CD14-positive monocyte (primary cell): Measurements from ENCODE around the gene FAM120B. TPM values are rescaled to one million over a fixed set of nuclear protein-coding genes. Genes with fewer than 3 reads are reported as not detected.
"Not testable (repeated sequence)": the region's sequence is repeated elsewhere in the genome, so short reads cannot be mapped to it uniquely, and the experiment has no call there.

Source experiments
- DNase-seq, 3 donors: peaks; one replicate each; pipeline ENCODE4 v3.0.0-alpha.2; 2011 to 2022
- H2AFZ ChIP-seq: 2 replicates; pipeline ENCODE4 v1.6.0; 2012; ENCODE audit warnings: mild to moderate bottlenecking, low read depth, low read length, inconsistent platforms; ENCODE audit not compliant: insufficient read depth, poor library complexity, severe bottlenecking
- H3K27ac ChIP-seq, 2 donors: 1 replicate in 1 of 2; 2 replicates in 1 of 2; pipeline ENCODE4 v1.5.1; 2012 to 2013; ENCODE audit warnings: low read length in 2 of 2, control low read depth in 1 of 2, inconsistent platforms in 1 of 2, low read depth in 1 of 2, mild to moderate bottlenecking in 1 of 2
- H3K27me3 ChIP-seq, 2 donors: one replicate each; pipeline versions ENCODE4 v1.6.0 to v1.6.1; 2011 to 2013; ENCODE audit warnings: low read length in 2 of 2; ENCODE audit not compliant: control insufficient read depth in 2 of 2, insufficient read depth in 2 of 2
- H3K36me3 ChIP-seq, 2 donors: replicated peaks in 1 of 2; 1 replicate in 1 of 2; 2 replicates in 1 of 2; pipeline versions ENCODE4 v1.5.1 to v1.6.1; 2012 to 2013; ENCODE audit warnings: low read length in 2 of 2, control low read depth in 1 of 2, inconsistent platforms in 1 of 2, mild to moderate bottlenecking in 1 of 2; ENCODE audit not compliant: insufficient read depth in 2 of 2, control insufficient read depth in 1 of 2
- H3K4me1 ChIP-seq, 2 donors: 1 replicate in 1 of 2; 2 replicates in 1 of 2; pipeline versions ENCODE4 v1.5.1 to v1.6.1; 2012 to 2013; ENCODE audit warnings: low read length in 2 of 2, control low read depth in 1 of 2, inconsistent platforms in 1 of 2, mild to moderate bottlenecking in 1 of 2, moderate library complexity in 1 of 2; ENCODE audit not compliant: insufficient read depth in 2 of 2, control insufficient read depth in 1 of 2
- H3K4me2 ChIP-seq: replicated peaks from 2 replicates; pipeline ENCODE3; 2012; ENCODE audit warnings: low read length, moderate library complexity, mild to moderate bottlenecking; ENCODE audit not compliant: poor library complexity, severe bottlenecking; ENCODE audit errors: extremely low read depth
- H3K4me3 ChIP-seq, 3 experiments: fragments of 200-600 bp in 1 of 3; sonication (generic) in 1 of 3; replicated peaks in 1 of 3; 1 replicate in 2 of 3; 2 replicates in 1 of 3; pipeline ENCODE4 v1.5.1; 2011 to 2013; ENCODE audit warnings: low read length in 3 of 3, mild to moderate bottlenecking in 3 of 3, control low read depth in 2 of 3, low read depth in 2 of 3, inconsistent platforms in 1 of 3, moderate library complexity in 1 of 3
- H3K79me2 ChIP-seq: 2 replicates; pipeline ENCODE4 v1.6.0; 2012; ENCODE audit warnings: mild to moderate bottlenecking, control low read depth, inconsistent platforms, low read length, moderate library complexity; ENCODE audit not compliant: insufficient read depth
- H3K9ac ChIP-seq: 2 replicates; pipeline ENCODE4 v1.6.0; 2017; ENCODE audit warnings: low read length, mild to moderate bottlenecking; ENCODE audit not compliant: insufficient read depth, poor library complexity, severe bottlenecking
- H3K9me3 ChIP-seq, 2 donors: replicated peaks in 1 of 2; 1 replicate in 1 of 2; 2 replicates in 1 of 2; pipeline versions ENCODE4 v1.5.1 to v1.6.1; 2012 to 2013; ENCODE audit warnings: low read length in 2 of 2, control low read depth in 1 of 2; ENCODE audit not compliant: control insufficient read depth in 1 of 2, insufficient read depth in 1 of 2
- H4K20me1 ChIP-seq: 2 replicates; pipeline ENCODE4 v1.6.0; 2012; ENCODE audit warnings: mild to moderate bottlenecking, low read length, control low read depth, moderate library complexity; ENCODE audit not compliant: insufficient read depth
- H3K27ac Mint-ChIP-seq, 7 donors: one replicate each; pipeline ENCODE4 v1.8.0; 2020; ENCODE audit warnings: mild to moderate bottlenecking in 7 of 7, mixed read lengths in 7 of 7, moderate library complexity in 6 of 7, inconsistent platforms in 2 of 7
- H3K27me3 Mint-ChIP-seq, 3 donors: one replicate each; pipeline ENCODE4 v1.8.0; 2021 to 2022; ENCODE audit warnings: low read depth in 3 of 3, mild to moderate bottlenecking in 3 of 3, mixed read lengths in 3 of 3, moderate library complexity in 3 of 3, inconsistent platforms in 1 of 3
- H3K36me3 Mint-ChIP-seq, 2 donors: one replicate each; pipeline ENCODE4 v1.8.0; 2020; ENCODE audit warnings: mixed read lengths in 2 of 2, inconsistent platforms in 1 of 2, mild to moderate bottlenecking in 1 of 2
- H3K4me1 Mint-ChIP-seq: one replicate; pipeline ENCODE4 v1.8.0; 2020; ENCODE audit warnings: mild to moderate bottlenecking, mixed read lengths
- H3K4me3 Mint-ChIP-seq, 2 donors: one replicate each; pipeline ENCODE4 v1.8.0; 2020; ENCODE audit warnings: mild to moderate bottlenecking in 2 of 2, mixed read lengths in 2 of 2, moderate library complexity in 1 of 2
- H3K9me3 Mint-ChIP-seq, 7 donors: one replicate each; pipeline ENCODE4 v1.8.0; 2020 to 2022; ENCODE audit warnings: mixed read lengths in 7 of 7, mild to moderate bottlenecking in 6 of 7, moderate library complexity in 6 of 7, inconsistent platforms in 2 of 7
- WGBS: methylation state at CpG from one replicate; pipeline ENCODE4 v1.1.5; 2013; ENCODE audit warnings: missing lambda C conversion rate; ENCODE audit not compliant: insufficient coverage; 5-methylcytosine and 5-hydroxymethylcytosine counted together
- intact Hi-C, 2 donors: fragments of 100-400 bp; cut with micrococcal nuclease; formaldehyde crosslinking; loops; one replicate each; pipeline versions ENCODE4 v1.15.0 to v1.15.1; 2023
- polyA plus RNA-seq, 3 donors: library from polyadenylated mRNA; depleted of rRNA in 1 of 3; unstranded in 2 of 3; stranded (reverse) in 1 of 3; fragments of 300-500 nt in 2 of 3; fragments of >200 nt in 1 of 3; fragmentation: Illumina TruSeq in 2 of 3; gene quantifications; 1 replicate in 2 of 3; 2 replicates in 1 of 3; pipeline ENCODE4 v1.2.3, GENCODE V29; 2012 to 2021
- TF ChIP-seq, protein P1 (sequence below): fragments of 200-600 bp; IDR thresholded peaks from one replicate; pipeline ENCODE4 v1.8.0; 2022; ENCODE audit warnings: antibody characterized with exemption, mild to moderate bottlenecking

Gene FAM120B
- polyA plus RNA-seq, 3 donors = 10.6 to 20.2 (median 11.2) TPM

DNA sequence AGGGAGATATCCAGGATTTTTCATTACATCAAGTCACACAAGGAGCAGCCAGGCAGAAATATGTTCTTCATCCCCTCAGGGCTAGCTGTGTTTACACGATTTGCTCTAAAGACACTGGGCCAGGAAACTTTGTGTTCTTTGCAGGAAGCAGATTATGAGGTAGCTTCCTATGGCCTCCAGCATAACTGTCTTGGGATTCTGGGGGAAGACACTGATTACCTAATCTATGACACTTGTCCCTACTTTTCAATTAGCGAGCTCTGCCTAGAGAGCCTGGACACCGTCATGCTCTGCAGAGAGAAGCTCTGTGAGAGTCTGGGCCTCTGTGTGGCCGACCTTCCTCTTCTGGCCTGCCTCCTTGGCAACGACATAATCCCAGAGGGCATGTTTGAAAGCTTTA is 11.2 kb downstream of the FAM120B start:
- Mint-ChIP-seq H3K9me3 (no peaks in the 10 kb centered on the region), H3K36me3 (peaks cover 53 to 54% of the 10 kb centered on the region in 2 donors), H3K27me3 (peaks cover 0 to 2% (median 0%) of the 10 kb centered on the region in 3 donors), H3K4me3 (no peak overlapping the region), H3K4me1 (peaks cover 14% of the 10 kb centered on the region), H3K27ac (no peak overlapping the region)
- no peak for DNase-seq
- Histone ChIP-seq H3K27me3 (no peaks in the 10 kb centered on the region), H3K27ac (no peak overlapping the region), H4K20me1 (peaks cover 91% of the 10 kb centered on the region), H3K9ac (no peak overlapping the region), H3K4me3 (no peak overlapping the region), H3K79me2 (peaks cover 48% of the 10 kb centered on the region), H3K4me1 (no peaks in the 10 kb centered on the region), H3K9me3 (no peaks in the 10 kb centered on the region), H2AFZ (no peak overlapping the region), H3K4me2 (no peak overlapping the region), H3K36me3 (peaks cover 27 to 66% of the 10 kb centered on the region in 2 donors)
- WGBS = 53% methylated on average over 3 of the region's 5 CpGs
- TF ChIP-seq, protein P1, sequence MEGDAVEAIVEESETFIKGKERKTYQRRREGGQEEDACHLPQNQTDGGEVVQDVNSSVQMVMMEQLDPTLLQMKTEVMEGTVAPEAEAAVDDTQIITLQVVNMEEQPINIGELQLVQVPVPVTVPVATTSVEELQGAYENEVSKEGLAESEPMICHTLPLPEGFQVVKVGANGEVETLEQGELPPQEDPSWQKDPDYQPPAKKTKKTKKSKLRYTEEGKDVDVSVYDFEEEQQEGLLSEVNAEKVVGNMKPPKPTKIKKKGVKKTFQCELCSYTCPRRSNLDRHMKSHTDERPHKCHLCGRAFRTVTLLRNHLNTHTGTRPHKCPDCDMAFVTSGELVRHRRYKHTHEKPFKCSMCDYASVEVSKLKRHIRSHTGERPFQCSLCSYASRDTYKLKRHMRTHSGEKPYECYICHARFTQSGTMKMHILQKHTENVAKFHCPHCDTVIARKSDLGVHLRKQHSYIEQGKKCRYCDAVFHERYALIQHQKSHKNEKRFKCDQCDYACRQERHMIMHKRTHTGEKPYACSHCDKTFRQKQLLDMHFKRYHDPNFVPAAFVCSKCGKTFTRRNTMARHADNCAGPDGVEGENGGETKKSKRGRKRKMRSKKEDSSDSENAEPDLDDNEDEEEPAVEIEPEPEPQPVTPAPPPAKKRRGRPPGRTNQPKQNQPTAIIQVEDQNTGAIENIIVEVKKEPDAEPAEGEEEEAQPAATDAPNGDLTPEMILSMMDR = no peak
- intact Hi-C loops = no loop called here

DNA sequence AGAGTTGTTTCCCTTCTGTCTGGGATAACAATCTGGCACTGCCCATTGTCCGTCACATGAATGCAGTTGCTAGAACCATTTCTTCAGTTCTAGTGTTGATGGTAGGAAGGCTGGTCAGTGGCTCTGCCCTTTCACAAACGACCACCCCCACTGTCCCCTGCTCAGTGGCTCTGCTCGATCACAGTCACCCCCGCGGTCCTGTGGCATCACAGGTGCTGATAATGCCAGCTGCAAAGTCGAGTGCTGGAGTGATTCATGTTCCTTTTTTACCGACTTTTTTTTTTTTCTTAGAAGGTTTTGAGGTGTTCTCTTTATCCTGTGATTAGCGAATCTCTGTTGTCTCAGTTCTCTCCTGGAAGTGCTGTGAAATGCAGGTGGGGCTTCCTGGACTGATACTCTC is 22.8 kb downstream of the FAM120B start:
- TF ChIP-seq, protein P1 = no peak

DNA sequence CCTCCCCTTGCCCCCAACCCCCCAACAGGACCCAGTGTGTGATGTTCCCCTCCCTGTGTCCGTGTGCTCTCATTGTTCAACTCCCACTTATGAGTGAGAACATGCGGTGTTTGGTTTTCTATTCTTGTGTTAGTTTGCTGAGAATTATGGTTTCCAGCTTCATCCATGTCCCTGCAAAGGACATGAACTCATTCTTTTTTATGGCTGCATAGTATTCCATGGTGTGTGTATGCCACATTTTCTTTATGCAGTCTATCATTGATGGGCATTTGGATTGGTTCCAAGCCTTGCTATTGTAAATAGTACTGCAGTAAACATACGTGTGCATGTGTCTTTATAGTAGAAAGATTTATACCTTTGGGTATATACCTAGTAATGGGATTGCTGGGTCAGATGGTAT is 28.6 kb downstream of the FAM120B start:
- DNase-seq, H3K27me3 Mint-ChIP-seq, H3K4me1 Mint-ChIP-seq, H3K4me3 ChIP-seq, H3K27ac ChIP-seq, H3K4me3 Mint-ChIP-seq, H2AFZ ChIP-seq, intact Hi-C loops, H3K27ac Mint-ChIP-seq, H3K9me3 Mint-ChIP-seq, H3K4me1 ChIP-seq, H3K9ac ChIP-seq, H3K4me2 ChIP-seq, H3K9me3 ChIP-seq, H3K27me3 ChIP-seq: not testable (repeated sequence)
- WGBS = 100% methylated on average over 1 of the region's 3 CpGs
- Histone ChIP-seq H3K36me3 (peaks cover 39 to 58% of the 10 kb centered on the region in 2 donors), H3K79me2 (peaks cover 14% of the 10 kb centered on the region), H4K20me1 (peaks cover 40% of the 10 kb centered on the region)
- H3K36me3 Mint-ChIP-seq = peaks cover 66 to 82% of the 10 kb centered on the region in 2 donors

More for the DNA sequence above, 22.8 kb downstream of the FAM120B start:
- Histone ChIP-seq H3K4me3 (no peak overlapping the region), H3K9ac (no peak overlapping the region), H4K20me1 (peaks cover 33% of the 10 kb centered on the region), H3K9me3 (no peaks in the 10 kb centered on the region), H3K4me2 (no peak overlapping the region), H3K36me3 (peaks cover 80 to 98% of the 10 kb centered on the region in 2 donors), H3K27me3 (no peaks in the 10 kb centered on the region), H2AFZ (no peak overlapping the region), H3K4me1 (no peaks in the 10 kb centered on the region), H3K79me2 (no peaks in the 10 kb centered on the region), H3K27ac (no peak overlapping the region)
- 82% methylated on average over 2 of the region's 8 CpGs for WGBS
- Mint-ChIP-seq H3K4me3 (no peak overlapping the region), H3K36me3 (peaks cover 74 to 92% of the 10 kb centered on the region in 2 donors), H3K27ac (peak overlapping the region in 2 of 7 donors; percentile 20 to 69), H3K4me1 (no peaks in the 10 kb centered on the region), H3K27me3 (no peaks in the 10 kb centered on the region), H3K9me3 (no peaks in the 10 kb centered on the region)
- DNase-seq = no peak
- intact Hi-C loops = no loop called here
